K562 (cell line): ENCODE results near the gene NEU1.

Source experiments
- CHCHD3 ChIP-seq: fragments of 250-450 bp; sonication (Bioruptor Pico); IDR thresholded peaks from 2 replicates; pipeline ENCODE4 v2.1.2; 2022; ENCODE audit warnings: mild to moderate bottlenecking
- FOSL1 ChIP-seq: fragments of 200-800 bp; sonication (Bioruptor generic); conservative IDR thresholded peaks from 2 replicates; pipeline ENCODE4 v1.6.1; 2016; ENCODE audit warnings: missing genetic modification characterization, missing compliant biosample characterization
- IRF2 ChIP-seq: sonication (generic); formaldehyde crosslinking; IDR thresholded peaks from 2 replicates; pipeline ENCODE4 v1.8.1; 2022; ENCODE audit warnings: mild to moderate bottlenecking, missing genetic modification reagents
- MEF2D ChIP-seq: conservative IDR thresholded peaks from 2 replicates; pipeline ENCODE4 v1.6.1; 2016; ENCODE audit warnings: low read depth, missing genetic modification characterization, missing compliant biosample characterization
- PHF8 ChIP-seq: fragments of 200-600 bp; sonication (generic); IDR thresholded peaks from 2 replicates; pipeline ENCODE4 v1.6.1; 2012; ENCODE audit warnings: mixed run types, mild to moderate bottlenecking, inconsistent platforms, low read length, moderate library complexity, borderline replicate concordance
- POLR2A ChIP-seq: fragments of 450-650 bp; conservative IDR thresholded peaks from 2 replicates; pipeline ENCODE4 v1.6.1; 2016
- SMC3 ChIP-seq: conservative IDR thresholded peaks from 2 replicates; pipeline ENCODE4 v1.6.1; 2011; ENCODE audit warnings: low read depth, low read length, improper control_type of control experiment; ENCODE audit not compliant: insufficient read depth
- TF ChIP-seq, protein P1 (sequence below): fragments of 450-650 bp; IDR thresholded peaks from 2 replicates; pipeline ENCODE4 v1.6.1; 2017; ENCODE audit warnings: antibody characterized with exemption, mild to moderate bottlenecking
- TF ChIP-seq, protein P2 (sequence below), 2 experiments: fragments of 450-650 bp; IDR thresholded peaks; 2 replicates each; pipeline ENCODE4 v1.6.1; 2016; ENCODE audit warnings: mild to moderate bottlenecking in 2 of 2, borderline replicate concordance in 1 of 2, low read depth in 1 of 2, moderate library complexity in 1 of 2
- TF ChIP-seq, protein P3 (sequence below), 3 experiments: IDR thresholded peaks in 2 of 3; conservative IDR thresholded peaks in 1 of 3; 2 replicates each; pipeline ENCODE4 v1.5.1; 2011 to 2012; ENCODE audit warnings: low read length in 3 of 3, mild to moderate bottlenecking in 3 of 3, control low read depth in 2 of 3, improper control_type of control experiment in 1 of 3, inconsistent platforms in 1 of 3, low read depth in 1 of 3, mixed read lengths in 1 of 3, moderate library complexity in 1 of 3; ENCODE audit not compliant: insufficient read depth in 2 of 3

DNA sequence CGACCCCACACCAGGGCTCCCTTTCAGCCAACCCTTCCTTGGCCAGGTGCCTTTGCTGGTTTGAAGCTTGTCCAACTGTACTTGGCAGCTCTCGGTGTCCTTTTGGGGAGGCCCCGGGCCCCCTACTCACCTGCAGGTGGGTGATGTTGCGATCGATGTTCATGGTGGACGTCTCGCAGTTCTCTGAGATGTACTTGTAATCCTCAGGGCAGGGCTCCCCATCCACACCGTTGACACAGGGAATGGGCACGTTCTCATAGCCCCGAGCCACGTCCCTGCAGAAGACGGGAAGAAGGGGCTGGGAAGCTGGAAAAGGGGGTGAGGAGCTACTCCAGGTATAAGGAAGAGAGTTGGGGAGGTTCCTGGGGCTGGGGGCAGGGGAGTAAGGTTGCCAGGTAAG is 21.1 kb upstream of the NEU1 start:
- no peak for TF ChIP-seq PHF8
- TF ChIP-seq, protein P1, sequence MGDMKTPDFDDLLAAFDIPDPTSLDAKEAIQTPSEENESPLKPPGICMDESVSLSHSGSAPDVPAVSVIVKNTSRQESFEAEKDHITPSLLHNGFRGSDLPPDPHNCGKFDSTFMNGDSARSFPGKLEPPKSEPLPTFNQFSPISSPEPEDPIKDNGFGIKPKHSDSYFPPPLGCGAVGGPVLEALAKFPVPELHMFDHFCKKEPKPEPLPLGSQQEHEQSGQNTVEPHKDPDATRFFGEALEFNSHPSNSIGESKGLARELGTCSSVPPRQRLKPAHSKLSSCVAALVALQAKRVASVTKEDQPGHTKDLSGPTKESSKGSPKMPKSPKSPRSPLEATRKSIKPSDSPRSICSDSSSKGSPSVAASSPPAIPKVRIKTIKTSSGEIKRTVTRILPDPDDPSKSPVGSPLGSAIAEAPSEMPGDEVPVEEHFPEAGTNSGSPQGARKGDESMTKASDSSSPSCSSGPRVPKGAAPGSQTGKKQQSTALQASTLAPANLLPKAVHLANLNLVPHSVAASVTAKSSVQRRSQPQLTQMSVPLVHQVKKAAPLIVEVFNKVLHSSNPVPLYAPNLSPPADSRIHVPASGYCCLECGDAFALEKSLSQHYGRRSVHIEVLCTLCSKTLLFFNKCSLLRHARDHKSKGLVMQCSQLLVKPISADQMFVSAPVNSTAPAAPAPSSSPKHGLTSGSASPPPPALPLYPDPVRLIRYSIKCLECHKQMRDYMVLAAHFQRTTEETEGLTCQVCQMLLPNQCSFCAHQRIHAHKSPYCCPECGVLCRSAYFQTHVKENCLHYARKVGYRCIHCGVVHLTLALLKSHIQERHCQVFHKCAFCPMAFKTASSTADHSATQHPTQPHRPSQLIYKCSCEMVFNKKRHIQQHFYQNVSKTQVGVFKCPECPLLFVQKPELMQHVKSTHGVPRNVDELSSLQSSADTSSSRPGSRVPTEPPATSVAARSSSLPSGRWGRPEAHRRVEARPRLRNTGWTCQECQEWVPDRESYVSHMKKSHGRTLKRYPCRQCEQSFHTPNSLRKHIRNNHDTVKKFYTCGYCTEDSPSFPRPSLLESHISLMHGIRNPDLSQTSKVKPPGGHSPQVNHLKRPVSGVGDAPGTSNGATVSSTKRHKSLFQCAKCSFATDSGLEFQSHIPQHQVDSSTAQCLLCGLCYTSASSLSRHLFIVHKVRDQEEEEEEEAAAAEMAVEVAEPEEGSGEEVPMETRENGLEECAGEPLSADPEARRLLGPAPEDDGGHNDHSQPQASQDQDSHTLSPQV = no peak
- no peak for TF ChIP-seq MEF2D
- TF ChIP-seq CHCHD3 (CRISPR knock-in tag) = no peak
- TF ChIP-seq, protein P2, sequence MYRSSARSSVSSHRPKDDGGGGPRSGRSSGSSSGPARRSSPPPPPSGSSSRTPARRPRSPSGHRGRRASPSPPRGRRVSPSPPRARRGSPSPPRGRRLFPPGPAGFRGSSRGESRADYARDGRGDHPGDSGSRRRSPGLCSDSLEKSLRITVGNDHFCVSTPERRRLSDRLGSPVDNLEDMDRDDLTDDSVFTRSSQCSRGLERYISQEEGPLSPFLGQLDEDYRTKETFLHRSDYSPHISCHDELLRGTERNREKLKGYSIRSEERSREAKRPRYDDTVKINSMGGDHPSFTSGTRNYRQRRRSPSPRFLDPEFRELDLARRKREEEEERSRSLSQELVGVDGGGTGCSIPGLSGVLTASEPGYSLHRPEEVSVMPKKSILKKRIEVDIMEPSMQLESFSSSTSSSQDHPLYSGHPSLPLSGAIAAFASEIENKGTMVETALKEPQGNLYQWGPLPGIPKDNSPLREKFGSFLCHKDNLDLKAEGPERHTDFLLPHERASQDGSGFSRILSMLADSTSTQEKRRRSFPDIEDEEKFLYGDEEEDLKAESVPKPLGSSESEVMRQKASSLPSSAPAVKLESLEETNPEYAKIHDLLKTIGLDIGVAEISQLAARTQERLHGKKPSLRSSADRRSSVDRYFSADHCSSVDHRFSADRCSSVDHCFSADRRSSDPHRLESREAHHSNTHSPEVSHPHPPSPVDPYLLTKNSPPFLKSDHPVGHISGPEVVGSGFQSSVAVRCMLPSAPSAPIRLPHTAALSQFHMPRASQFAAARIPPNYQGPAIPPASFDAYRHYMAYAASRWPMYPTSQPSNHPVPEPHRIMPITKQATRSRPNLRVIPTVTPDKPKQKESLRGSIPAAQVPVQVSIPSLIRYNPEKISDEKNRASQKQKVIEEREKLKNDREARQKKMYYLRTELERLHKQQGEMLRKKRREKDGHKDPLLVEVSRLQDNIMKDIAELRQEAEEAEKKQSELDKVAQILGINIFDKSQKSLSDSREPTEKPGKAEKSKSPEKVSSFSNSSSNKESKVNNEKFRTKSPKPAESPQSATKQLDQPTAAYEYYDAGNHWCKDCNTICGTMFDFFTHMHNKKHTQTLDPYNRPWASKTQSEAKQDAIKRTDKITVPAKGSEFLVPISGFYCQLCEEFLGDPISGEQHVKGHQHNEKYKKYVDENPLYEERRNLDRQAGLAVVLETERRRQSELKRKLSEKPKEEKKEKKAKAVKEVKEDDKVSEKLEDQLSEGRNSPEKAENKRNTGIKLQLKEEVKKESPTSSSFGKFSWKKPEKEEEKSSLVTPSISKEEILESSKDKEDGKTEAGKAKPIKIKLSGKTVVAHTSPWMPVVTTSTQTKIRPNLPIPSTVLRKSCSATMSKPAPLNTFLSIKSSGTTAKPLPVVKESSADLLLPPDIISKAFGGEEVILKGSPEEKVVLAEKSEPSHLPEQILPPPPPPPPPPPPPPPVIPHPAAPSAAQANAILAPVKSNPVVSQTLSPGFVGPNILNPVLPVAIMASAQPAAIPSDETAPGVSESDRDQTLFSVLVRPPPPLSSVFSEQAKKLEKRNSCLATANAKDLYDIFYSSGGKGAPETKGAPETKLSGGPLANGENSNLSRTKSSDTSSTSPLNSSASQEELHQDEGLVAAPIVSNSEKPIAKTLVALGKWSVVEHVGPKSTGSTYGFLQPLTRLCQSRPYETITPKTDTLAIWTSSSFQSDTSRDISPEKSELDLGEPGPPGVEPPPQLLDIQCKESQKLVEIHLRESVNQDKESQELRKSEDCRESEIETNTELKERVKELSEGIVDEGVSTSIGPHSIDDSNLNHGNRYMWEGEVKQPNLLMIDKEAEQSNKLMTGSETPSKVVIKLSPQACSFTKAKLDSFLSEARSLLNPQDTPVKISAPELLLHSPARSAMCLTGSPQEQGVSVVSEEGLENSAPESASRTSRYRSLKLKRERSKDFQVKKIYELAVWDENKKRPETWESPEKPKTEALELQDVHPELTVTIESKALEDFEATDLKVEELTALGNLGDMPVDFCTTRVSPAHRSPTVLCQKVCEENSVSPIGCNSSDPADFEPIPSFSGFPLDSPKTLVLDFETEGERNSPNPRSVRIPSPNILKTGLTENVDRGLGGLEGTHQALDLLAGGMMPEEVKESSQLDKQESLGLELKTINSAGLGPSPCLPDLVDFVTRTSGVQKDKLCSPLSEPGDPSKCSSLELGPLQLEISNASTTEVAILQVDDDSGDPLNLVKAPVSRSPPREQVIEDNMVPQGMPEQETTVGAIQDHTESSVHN (IDR thresholded peaks at IDR 0.05; ENCODE audit: borderline replicate concordance in 1 of 2, low read depth in 1 of 2) = no peak
- no peak for TF ChIP-seq POLR2A
- no peak for TF ChIP-seq FOSL1 (tag)
- no peak for TF ChIP-seq IRF2 (CRISPR knock-in tag)
- TF ChIP-seq SMC3 = no peak
- TF ChIP-seq, protein P3, sequence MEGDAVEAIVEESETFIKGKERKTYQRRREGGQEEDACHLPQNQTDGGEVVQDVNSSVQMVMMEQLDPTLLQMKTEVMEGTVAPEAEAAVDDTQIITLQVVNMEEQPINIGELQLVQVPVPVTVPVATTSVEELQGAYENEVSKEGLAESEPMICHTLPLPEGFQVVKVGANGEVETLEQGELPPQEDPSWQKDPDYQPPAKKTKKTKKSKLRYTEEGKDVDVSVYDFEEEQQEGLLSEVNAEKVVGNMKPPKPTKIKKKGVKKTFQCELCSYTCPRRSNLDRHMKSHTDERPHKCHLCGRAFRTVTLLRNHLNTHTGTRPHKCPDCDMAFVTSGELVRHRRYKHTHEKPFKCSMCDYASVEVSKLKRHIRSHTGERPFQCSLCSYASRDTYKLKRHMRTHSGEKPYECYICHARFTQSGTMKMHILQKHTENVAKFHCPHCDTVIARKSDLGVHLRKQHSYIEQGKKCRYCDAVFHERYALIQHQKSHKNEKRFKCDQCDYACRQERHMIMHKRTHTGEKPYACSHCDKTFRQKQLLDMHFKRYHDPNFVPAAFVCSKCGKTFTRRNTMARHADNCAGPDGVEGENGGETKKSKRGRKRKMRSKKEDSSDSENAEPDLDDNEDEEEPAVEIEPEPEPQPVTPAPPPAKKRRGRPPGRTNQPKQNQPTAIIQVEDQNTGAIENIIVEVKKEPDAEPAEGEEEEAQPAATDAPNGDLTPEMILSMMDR (IDR thresholded peaks at IDR 0.05 in 2 of 3, conservative IDR thresholded peaks at IDR 0.05 in 1 of 3; ENCODE audit: insufficient read depth in 2 of 3, low read depth in 1 of 3, low read length in 3 of 3) = no peak
